OCI-M1 (cell line): ENCODE measurements around the gene TOM1.

Experiments
- DNase-seq: peaks from one replicate; lab custom pipeline; 2025; lab: John Stamatoyannopoulos, UW

Gene TOM1

GRCh38 chr22:35307372-35307771 lies 7.7 kb downstream of the TOM1 start:
- no peak for DNase-seq

- no peak for DNase-seq
These were observed 8.2 kb downstream of the TOM1 start for GRCh38 chr22:35307892-35308291.

GRCh38 chr22:35308480-35309021 lies 8.9 kb downstream of the TOM1 start:
- no peak for DNase-seq

- no peak for DNase-seq
These were observed 11.2 kb downstream of the TOM1 start for GRCh38 chr22:35310556-35311550.

- DNase-seq = no peak
These were observed 11.9 kb downstream of the TOM1 start for GRCh38 chr22:35311551-35311999.

GRCh38 chr22:35312198-35313059 lies 12.7 kb downstream of the TOM1 start:
- DNase-seq = no peak

- no peak for DNase-seq
These were observed 13.8 kb downstream of the TOM1 start for GRCh38 chr22:35313311-35314121.

GRCh38 chr22:35314161-35314942 lies 14.7 kb downstream of the TOM1 start:
- no peak for DNase-seq

GRCh38 chr22:35315141-35315854 lies 15.6 kb downstream of the TOM1 start:
- DNase-seq = no peak

- DNase-seq = no peak
These were observed 16.4 kb downstream of the TOM1 start for GRCh38 chr22:35315855-35316745.

GRCh38 chr22:35316751-35317150 lies 17.1 kb downstream of the TOM1 start:
- DNase-seq = no peak

- no peak for DNase-seq
These were observed 18.1 kb downstream of the TOM1 start for GRCh38 chr22:35317680-35318290.

- no peak for DNase-seq
These were observed 18.9 kb downstream of the TOM1 start for GRCh38 chr22:35318346-35319215.

- DNase-seq = no peak
These were observed 19.7 kb downstream of the TOM1 start for GRCh38 chr22:35319244-35319985.

- no peak for DNase-seq
These were observed 22.4 kb downstream of the TOM1 start for GRCh38 chr22:35322126-35322525.

- no peak for DNase-seq
These were observed 23.2 kb downstream of the TOM1 start for GRCh38 chr22:35322893-35323292.

GRCh38 chr22:35323305-35323704 lies 23.6 kb downstream of the TOM1 start:
- DNase-seq = no peak
